NB4 (cell line): ENCODE results near the gene GALK2.

ENCODE experiments used
- DNase-seq: peaks from one replicate; pipeline ENCODE4 v3.0.0; 2010; ENCODE audit warnings: low read depth
- H3K4me3 ChIP-seq: one replicate; pipeline ENCODE4 v1.5.1; 2011; ENCODE audit warnings: mild to moderate bottlenecking, low read depth, low read length, moderate library complexity
- CTCF ChIP-seq: IDR thresholded peaks from one replicate; pipeline ENCODE4 v1.5.1; 2012; ENCODE audit warnings: low read depth, low read length
- MAX ChIP-seq: IDR thresholded peaks from 2 replicates; pipeline ENCODE4 v1.6.1; 2011; ENCODE audit warnings: low read depth, low read length
- MYC ChIP-seq: IDR thresholded peaks from 2 replicates; pipeline ENCODE4 v1.6.1; 2011; ENCODE audit warnings: low read depth, low read length
- POLR2A ChIP-seq: IDR thresholded peaks from 2 replicates; pipeline ENCODE4 v1.6.1; 2011; ENCODE audit warnings: mild to moderate bottlenecking; ENCODE audit not compliant: insufficient read length; ENCODE audit errors: extremely low read depth

GALK2 gene

GRCh38 chr15:49148727-49149126, 21.3 kb upstream of the GALK2 start:
- DNase-seq = no peak
- no peak overlapping the region for H3K4me3 ChIP-seq
- TF ChIP-seq MAX (no peak), CTCF (no peak), MYC (no peak), POLR2A (no peak)

- no peak for DNase-seq
- no peak for TF ChIP-seq POLR2A
- TF ChIP-seq CTCF = no peak
- no peak for TF ChIP-seq MYC
- no peak for TF ChIP-seq MAX
- no peak overlapping the region for H3K4me3 ChIP-seq
Measured at GRCh38 chr15:49151831-49152230, 18.2 kb upstream of the GALK2 start.

GRCh38 chr15:49152552-49153312, 17.3 kb upstream of the GALK2 start:
- peak overlapping the region; percentile 23 for H3K4me3 ChIP-seq
- TF ChIP-seq CTCF (no peak), MAX (no peak), MYC (no peak), POLR2A (no peak)
- no peak for DNase-seq

GRCh38 chr15:49154359-49154758, 15.7 kb upstream of the GALK2 start:
- no peak for TF ChIP-seq MAX
- no peak for TF ChIP-seq MYC
- TF ChIP-seq CTCF = no peak
- TF ChIP-seq POLR2A = no peak
- DNase-seq = peak; percentile 16
- peak overlapping the region; percentile 79 for H3K4me3 ChIP-seq

GRCh38 chr15:49154799-49155109, 15.3 kb upstream of the GALK2 start:
- DNase-seq = no peak

More at GRCh38 chr15:49154799-49155109, 15.3 kb upstream of the GALK2 start:
- H3K4me3 ChIP-seq = peak overlapping the region; percentile 79
- TF ChIP-seq CTCF (no peak), MAX (no peak), MYC (no peak)
